RKO (cell line): Measurements from ENCODE around the gene EXO1.

Experiments
- DNase-seq: peaks from one replicate; pipeline ENCODE4 v3.0.0-alpha.2; 2016; ENCODE audit warnings: low spot score

Gene EXO1

GRCh38 chr1:241891296-241891695, 43.3 kb downstream of the EXO1 start:
- DNase-seq = no peak

DNA sequence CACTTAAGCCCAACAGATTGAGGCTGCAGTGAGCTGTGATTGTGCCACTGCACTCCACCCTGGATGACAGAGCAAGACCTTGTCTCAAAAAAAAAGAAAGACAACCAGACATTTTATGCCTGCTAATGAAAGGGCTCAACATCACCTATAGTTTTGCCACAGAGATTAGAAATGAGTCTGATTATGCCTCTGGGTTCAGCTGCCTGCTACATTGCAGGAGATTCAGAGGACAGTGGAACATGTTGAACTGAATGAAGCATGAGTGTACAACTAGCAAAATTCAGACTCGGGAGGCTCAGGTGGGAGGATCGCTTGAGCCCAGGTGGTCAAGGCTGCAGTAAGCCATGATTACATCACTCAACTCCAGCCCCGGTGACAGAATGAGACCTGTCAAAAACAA, 46.0 kb downstream of the EXO1 start:
- no peak for DNase-seq

- no peak for DNase-seq
Observed at GRCh38 chr1:241895013-241895412, 47.0 kb downstream of the EXO1 start.

- DNase-seq = no peak
Observed at GRCh38 chr1:241896670-241896962, 48.6 kb downstream of the EXO1 start.

- DNase-seq = no peak
Observed at GRCh38 chr1:241899210-241899609, 51.2 kb downstream of the EXO1 start.

GRCh38 chr1:241900381-241900780, 52.4 kb downstream of the EXO1 start:
- DNase-seq = no peak

DNA sequence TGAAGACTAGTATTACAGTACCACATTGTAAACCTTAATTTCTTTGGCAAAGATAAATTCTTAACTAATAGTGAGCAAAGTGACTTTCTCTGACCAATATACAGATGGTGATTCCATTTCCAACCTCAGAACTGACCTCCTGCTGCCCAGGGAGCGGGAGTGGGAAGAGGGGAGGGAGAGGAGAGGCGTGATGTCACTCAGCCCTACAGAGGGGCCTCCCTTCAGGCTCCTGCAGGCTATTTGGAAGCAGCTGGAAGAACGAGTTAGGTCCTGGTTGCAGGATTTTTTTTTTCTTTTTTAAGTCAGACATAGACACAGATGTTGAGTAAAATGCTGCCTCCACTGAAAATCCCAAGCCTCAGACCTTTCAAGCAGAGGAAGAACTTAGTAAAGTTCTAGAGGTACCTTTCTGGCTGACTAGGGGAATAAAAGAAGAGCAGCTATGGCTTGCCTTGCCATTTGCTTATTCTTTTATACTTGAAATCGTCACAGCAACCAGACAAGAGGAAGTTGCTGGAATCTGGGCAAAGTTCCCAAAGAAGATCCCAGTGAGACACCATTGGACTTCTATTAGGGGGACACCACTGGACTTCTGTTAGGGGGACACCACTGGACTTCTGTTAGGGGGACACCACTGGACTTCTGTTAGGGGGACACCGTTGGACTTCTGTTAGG, 54.5 kb downstream of the EXO1 start:
- no peak for DNase-seq

- DNase-seq = no peak
Observed at GRCh38 chr1:241916196-241916595, 68.2 kb downstream of the EXO1 start.

DNA sequence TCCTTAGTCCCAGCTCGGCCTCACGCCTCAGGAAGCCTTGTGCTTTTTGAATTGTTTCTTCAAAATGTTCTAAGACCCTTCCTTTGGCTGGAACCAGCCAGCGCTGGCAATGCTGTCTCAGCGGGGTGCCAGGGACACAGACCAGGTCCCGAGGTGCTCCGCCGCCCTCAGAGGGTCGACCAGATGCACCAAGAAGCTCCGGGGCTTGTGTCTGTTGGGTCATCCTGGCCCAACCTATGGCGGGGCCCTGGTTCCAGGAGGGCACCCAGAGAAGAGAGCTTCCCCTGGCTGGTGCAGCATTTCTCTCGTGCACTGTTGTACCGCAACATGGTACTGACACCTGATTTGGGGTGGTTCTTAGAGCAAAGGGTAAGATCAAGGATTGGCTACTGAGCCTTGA, 69.5 kb downstream of the EXO1 start:
- DNase-seq = no peak

GRCh38 chr1:241918879-241919278, 70.9 kb downstream of the EXO1 start:
- peak; percentile 83 for DNase-seq

DNA sequence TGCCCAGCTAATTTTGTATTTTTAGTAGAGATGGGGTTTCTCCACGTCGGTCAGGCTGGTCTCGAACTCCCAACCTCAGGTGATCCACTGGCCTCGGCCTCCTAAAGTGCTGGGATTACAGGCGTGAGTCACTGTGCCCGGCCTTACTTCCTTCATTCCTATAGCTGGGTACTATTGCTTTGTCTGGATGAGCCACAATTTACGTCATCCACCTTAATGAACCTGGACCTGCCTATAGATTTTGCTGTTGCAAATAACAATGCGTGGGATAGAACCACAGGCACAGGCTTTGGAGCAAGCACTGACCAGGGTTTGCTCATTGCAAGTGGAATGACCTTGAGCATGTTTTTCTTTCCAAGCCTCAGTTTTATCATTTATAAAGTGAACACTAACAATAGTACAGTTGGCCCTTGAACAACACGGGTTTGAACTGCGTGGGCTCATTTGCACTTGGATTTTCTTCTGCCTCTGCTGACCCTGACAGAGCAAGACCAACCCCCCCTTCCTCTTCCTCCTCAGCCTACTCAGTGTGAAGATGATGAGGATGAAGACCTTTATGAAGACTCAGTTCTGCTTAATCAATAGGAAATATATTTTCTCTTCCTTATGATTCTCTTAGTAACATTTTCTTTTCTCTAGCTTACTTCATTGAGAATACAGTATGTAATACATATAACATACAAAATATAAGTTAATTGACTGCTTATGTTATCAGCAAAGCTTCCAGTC, 76.2 kb downstream of the EXO1 start:
- DNase-seq = no peak

DNA sequence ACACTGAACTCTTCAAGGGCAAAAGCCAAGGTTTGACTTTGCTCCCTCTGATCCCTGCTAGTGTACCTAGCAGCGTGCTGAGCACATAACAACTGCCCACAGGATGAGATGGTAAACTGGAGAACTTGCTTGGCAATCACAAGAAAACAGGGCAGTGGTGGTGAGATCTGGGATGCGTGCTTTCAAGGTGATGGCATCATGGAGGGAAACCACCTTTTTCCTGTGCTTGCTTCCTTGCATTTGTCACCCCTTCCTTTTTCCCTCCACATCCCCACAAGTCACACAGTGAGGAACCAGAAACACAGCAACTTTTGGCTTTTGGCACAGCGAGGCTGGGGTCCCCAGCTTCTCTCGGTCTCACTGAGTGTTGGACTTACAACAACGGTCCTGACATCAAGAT, 78.1 kb downstream of the EXO1 start:
- no peak for DNase-seq

- DNase-seq = no peak
Observed at GRCh38 chr1:241927321-241927720, 79.3 kb downstream of the EXO1 start.

- no peak for DNase-seq
Observed at GRCh38 chr1:241932845-241933244, 84.8 kb downstream of the EXO1 start.

DNA sequence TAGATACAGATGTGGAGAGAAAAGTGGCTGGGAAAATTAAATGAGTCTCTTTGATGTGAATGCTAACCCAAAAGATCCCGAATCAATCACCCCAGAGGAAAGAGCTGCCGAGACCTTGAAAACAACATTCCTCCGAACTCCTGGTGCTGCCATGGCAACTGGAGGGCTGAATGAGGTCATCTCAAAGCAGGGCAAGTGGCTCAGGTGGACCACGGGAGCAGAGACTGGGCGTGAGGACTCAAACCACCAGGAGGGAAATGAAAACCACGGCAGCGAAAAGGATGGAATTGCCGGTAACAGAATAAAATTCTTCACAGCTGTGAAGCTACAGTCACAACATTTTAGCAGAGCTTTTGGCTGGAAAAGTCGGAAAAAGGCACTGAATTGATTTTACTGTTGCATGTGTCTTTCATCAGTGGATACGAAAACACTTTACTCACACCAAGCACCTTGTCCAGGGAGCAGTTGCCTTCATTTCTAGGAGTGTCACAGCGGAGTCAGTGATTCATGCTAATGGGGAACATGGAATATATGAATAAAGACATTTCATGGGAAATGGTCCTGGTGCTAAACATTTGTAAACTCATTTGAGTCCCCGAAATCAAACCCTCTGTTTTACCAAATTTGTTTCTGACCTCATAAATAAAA, 86.3 kb downstream of the EXO1 start:
- DNase-seq = no peak

DNA sequence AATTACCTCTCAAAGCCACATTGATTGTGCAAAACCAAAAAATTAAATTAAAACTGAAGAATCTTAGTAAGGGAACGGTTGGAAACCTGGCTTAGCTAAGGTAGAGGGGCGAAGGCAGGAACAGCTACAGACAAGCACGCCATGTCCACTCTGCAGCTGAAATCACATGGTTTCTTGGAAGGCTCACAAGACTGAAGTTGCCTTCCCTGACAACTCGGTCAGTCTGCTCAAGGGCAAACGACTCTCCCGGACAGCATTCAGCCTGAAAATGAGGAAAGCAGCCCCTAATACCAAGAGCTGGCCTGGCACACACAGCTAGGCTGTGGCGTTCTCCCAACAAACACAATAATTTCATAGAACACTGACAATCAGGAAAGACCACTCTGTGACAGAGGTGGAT, 86.9 kb downstream of the EXO1 start:
- no peak for DNase-seq
